Uterus (tissue), 4 donors: Measurements from ENCODE around the gene JAKMIP2. TPM values are rescaled to one million over a fixed set of nuclear protein-coding genes. Genes with fewer than 3 reads are reported as not detected.
"Not testable (repeated sequence)": the region's sequence is repeated elsewhere in the genome, so short reads cannot be mapped to it uniquely, and the experiment has no call there.

Source experiments
- DNase-seq, 2 donors: peaks; one replicate each; pipeline ENCODE4 v3.0.0-alpha.2; 2019 to 2020
- H3K27ac ChIP-seq, 2 donors: fragments of 200-600 bp; sonication (generic); 1 replicate in 1 of 2; 2 replicates in 1 of 2; pipeline ENCODE4 v1.5.1; 2016 to 2018
- H3K27me3 ChIP-seq, 2 donors: fragments of 200-600 bp; sonication (generic); one replicate each; pipeline ENCODE4 v1.5.1; 2018 to 2019; ENCODE audit warnings: control low read depth in 1 of 2
- H3K36me3 ChIP-seq, 2 donors: fragments of 200-600 bp; sonication (generic); one replicate each; pipeline ENCODE4 v1.5.1; 2019; ENCODE audit warnings: control low read depth in 1 of 2
- H3K4me1 ChIP-seq, 2 donors: fragments of 200-600 bp; sonication (generic); one replicate each; pipeline ENCODE4 v1.5.1; 2018 to 2019; ENCODE audit warnings: control low read depth in 1 of 2
- H3K4me3 ChIP-seq, 2 donors: fragments of 200-600 bp; sonication (generic); 1 replicate in 1 of 2; 2 replicates in 1 of 2; pipeline ENCODE4 v1.5.1; 2018 to 2019; ENCODE audit warnings: mild to moderate bottlenecking in 1 of 2
- H3K9me3 ChIP-seq, 2 donors: fragments of 200-600 bp; sonication (generic); one replicate each; pipeline ENCODE4 v1.5.1; 2019; ENCODE audit warnings: control low read depth in 1 of 2
- POLR2A ChIP-seq, 2 donors: fragments of 450-650 bp; IDR thresholded peaks; one replicate each; pipeline ENCODE4 v1.6.1; 2016; ENCODE audit warnings: antibody characterized with exemption in 2 of 2, mild to moderate bottlenecking in 1 of 2, moderate library complexity in 1 of 2
- intact Hi-C: fragments of 100-400 bp; cut with DNase I; formaldehyde crosslinking; loops from one replicate; pipeline ENCODE4 v1.15.1; 2023; ENCODE audit warnings: low total_unique reads
- total RNA-seq, 4 donors: library from RNA; depleted of rRNA in 3 of 4; stranded (reverse); fragments of >200 nt in 3 of 4; gene quantifications; one replicate each; pipeline versions ENCODE4 v1.1.0 to v1.2.4, GENCODE V29; 2014 to 2023
- TF ChIP-seq, protein P1 (sequence below), 4 experiments: fragments of 200-600 bp in 2 of 4; fragments of 450-650 bp in 2 of 4; sonication (generic) in 2 of 4; IDR thresholded peaks; one replicate each; pipeline ENCODE4 v1.5.1; 2016 to 2019; ENCODE audit warnings: antibody characterized with exemption in 4 of 4, mild to moderate bottlenecking in 2 of 4, moderate library complexity in 1 of 4
- donor health status: DM: yes; HTN: yes; CAD: no.

Gene JAKMIP2
- total RNA-seq = 1 to 10 TPM in 3 of 4 donors, under 1 TPM in 1; 0.29 to 9.3 (median 5.0) TPM

DNA sequence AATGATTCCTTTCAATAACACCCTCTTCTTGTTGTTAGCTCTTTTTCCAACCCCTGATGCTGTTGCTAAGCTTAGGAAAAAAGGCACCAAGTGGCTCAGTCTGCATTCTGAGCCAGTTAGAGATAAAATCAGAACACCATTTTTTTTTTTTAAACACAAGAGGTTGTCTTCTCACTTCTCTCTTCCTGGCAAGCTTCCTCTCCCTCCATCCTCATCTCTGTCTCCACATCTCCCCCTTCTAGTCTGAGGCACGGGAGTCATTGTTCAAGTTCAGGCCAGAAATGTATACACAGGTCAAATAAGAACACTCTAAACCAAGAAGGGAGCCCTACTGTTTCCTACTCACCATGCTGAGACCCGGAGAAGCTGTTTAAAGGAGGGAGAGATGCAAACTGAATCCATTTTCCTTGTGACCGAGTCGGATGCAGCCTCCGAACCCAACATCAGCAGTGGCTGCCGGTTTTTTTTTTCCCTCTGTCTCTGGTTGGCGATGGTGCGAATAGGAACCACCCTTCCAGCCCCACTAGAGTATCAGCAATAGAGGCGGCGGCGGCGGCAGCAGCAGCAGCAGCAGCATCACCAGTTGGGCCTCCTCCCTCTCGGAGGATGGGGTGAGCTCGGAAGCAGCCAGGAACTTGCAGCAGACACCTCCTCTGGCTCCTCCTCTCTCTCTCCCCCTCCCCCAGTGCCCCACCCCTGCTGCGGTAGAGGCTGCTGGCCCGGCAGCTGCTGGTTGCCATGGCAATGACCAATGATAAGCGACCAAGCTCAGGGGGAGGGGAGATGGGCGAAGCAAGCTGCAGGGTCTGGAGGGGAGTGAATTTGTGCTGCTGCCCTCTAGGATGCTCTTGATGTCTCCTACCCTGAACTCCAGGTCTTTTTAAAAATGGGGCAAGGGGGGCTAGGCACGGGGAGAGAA, at the start of gene JAKMIP2:
Gene JAKMIP2, minus strand, starts transcription at position 619 of the 919 bp plus-strand sequence. CDS start 110,922 bp downstream, outside the sequence.
- peak within 1 kb of the TSS; percentile 22 to 27 for H3K4me3 ChIP-seq
- TF ChIP-seq, protein P1, sequence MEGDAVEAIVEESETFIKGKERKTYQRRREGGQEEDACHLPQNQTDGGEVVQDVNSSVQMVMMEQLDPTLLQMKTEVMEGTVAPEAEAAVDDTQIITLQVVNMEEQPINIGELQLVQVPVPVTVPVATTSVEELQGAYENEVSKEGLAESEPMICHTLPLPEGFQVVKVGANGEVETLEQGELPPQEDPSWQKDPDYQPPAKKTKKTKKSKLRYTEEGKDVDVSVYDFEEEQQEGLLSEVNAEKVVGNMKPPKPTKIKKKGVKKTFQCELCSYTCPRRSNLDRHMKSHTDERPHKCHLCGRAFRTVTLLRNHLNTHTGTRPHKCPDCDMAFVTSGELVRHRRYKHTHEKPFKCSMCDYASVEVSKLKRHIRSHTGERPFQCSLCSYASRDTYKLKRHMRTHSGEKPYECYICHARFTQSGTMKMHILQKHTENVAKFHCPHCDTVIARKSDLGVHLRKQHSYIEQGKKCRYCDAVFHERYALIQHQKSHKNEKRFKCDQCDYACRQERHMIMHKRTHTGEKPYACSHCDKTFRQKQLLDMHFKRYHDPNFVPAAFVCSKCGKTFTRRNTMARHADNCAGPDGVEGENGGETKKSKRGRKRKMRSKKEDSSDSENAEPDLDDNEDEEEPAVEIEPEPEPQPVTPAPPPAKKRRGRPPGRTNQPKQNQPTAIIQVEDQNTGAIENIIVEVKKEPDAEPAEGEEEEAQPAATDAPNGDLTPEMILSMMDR (IDR thresholded peaks at IDR 0.05) = no peak
- TF ChIP-seq POLR2A (IDR thresholded peaks at IDR 0.05) = no peak
- intact Hi-C loops = no loop called here

DNA sequence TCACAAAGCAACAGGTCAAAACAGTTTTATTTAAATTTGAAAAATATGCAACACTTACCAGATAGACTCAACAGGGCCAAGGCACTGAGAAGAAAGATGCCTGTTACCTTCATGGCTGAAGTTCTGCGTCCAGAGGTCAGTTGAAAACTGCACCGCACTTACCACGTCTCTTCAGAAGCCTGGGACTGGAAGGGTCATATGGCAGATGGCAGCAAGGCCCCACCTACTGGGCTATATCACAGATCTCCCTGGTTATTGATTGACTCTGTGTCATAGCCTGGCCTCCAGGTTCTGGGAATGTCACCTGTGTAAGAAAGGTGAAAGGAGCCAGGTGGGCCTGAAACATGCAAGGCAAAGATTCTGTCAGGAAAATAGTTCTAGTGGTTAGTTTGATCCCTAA, 48.9 kb upstream of the JAKMIP2 start, which contains the start of gene SPINK1:
Gene SPINK1, minus strand, starts transcription at position 207 of the 400 bp plus-strand sequence. Its CDS starts 94 bp downstream, at position 113.
- no peaks in the 10 kb centered on the region for H3K4me1 ChIP-seq
- no peak within 1 kb of the TSS for H3K27ac ChIP-seq
- H3K27me3 ChIP-seq = no peaks in the 10 kb centered on the region
- no peak within 1 kb of the TSS for H3K4me3 ChIP-seq
- intact Hi-C loops = no loop called here
- TF ChIP-seq, protein P1 (IDR thresholded peaks at IDR 0.05) = no peak
- TF ChIP-seq POLR2A (IDR thresholded peaks at IDR 0.05) = no peak
- DNase-seq = no peak
- no peaks in the 10 kb centered on the region for H3K36me3 ChIP-seq
- no peaks in the 10 kb centered on the region for H3K9me3 ChIP-seq

More for the DNA sequence above, at the start of gene JAKMIP2:
- H3K27ac ChIP-seq = peak within 1 kb of the TSS; percentile 62 to 63
- no peaks in the 10 kb centered on the region for H3K4me1 ChIP-seq
- no peaks in the 10 kb centered on the region for H3K27me3 ChIP-seq
- no peaks in the 10 kb centered on the region for H3K9me3 ChIP-seq
- H3K36me3 ChIP-seq = no peaks in the 10 kb centered on the region
- DNase-seq = peak; percentile 60 to 64

DNA sequence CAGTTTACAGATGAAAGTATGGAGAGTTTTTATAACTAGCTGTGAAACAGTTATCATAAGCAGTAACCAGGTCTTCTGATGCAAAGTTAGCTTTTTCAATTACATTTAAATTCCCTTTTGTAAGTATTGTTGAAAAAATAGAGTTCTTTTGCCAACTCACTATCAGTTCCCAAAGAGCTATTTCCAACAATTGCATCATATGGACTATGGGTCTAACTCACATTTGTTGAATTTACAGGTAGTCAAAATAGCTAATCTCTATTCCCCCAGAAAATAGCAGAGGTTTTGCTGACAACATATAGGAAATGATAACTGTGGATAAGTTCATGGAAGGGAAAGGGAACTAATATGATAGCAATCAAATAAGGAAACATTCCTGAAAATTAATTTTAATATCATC, 47.5 kb upstream of the JAKMIP2 start:
- Histone ChIP-seq H3K4me3 (no peak overlapping the region), H3K9me3 (no peaks in the 10 kb centered on the region), H3K27ac (no peak overlapping the region), H3K27me3 (no peaks in the 10 kb centered on the region), H3K4me1 (no peaks in the 10 kb centered on the region), H3K36me3 (no peaks in the 10 kb centered on the region)
- intact Hi-C loops = no loop called here
- TF ChIP-seq POLR2A (IDR thresholded peaks at IDR 0.05) = no peak
- TF ChIP-seq, protein P1 (IDR thresholded peaks at IDR 0.05) = no peak
- no peak for DNase-seq

DNA sequence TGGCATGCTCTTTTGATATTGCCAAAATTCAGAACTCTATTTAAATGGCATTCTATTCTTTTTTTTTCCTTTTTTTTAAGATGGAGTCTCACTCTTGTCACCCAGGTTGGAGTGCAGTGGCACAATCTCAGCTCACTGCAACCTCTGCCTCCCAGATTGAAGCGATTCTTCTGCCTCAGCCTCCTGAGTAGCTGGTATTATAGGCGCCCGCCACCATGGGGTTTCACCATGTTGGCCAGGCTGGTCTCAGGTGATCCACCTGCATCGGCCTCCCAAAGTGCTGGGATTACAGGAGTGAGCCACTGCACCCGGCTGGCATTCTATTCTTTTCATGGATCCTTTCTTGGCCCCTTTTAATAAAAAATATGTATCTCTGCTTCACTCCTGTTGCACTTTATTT, 44.5 kb upstream of the JAKMIP2 start:
- H3K36me3 ChIP-seq, H3K27me3 ChIP-seq, DNase-seq, H3K4me1 ChIP-seq, H3K27ac ChIP-seq, H3K4me3 ChIP-seq, H3K9me3 ChIP-seq: not testable (repeated sequence)
- intact Hi-C loops = loop anchor here (10.0 kb wide), 1 partner anchor 202 kb away; no protein-coding TSS in a partner anchor

DNA sequence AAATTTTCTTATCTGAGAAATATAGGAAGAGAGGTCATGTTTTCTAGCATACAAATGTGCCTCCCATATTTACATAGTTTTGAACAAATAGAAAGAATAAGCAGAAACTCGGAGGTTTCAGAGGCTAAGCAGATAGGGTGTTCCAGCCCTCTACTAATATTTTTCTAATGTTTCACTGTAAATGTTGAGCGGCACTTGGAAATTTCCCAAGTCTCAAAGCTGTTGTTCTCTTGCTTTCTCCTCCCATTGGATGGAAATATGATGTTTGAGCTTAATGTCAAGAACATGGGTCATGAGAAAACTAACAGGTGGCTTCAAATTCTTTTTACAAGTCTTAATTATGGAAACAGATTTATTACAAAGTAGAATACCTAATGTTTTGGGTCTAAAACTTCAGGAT, 43.8 kb upstream of the JAKMIP2 start:
- Histone ChIP-seq H3K36me3 (no peaks in the 10 kb centered on the region), H3K9me3 (no peaks in the 10 kb centered on the region), H3K4me1 (no peaks in the 10 kb centered on the region), H3K27me3 (no peaks in the 10 kb centered on the region), H3K4me3 (no peak overlapping the region), H3K27ac (no peak overlapping the region)
- no peak for DNase-seq
- no peak for TF ChIP-seq POLR2A (IDR thresholded peaks at IDR 0.05)
- TF ChIP-seq, protein P1 (IDR thresholded peaks at IDR 0.05) = no peak
- intact Hi-C loops = loop anchor here (10.0 kb wide), 1 partner anchor 202 kb away; no protein-coding TSS in a partner anchor
